AG04449 (cell line): ENCODE results near the gene MRPS12.

Experiments
- CTCF ChIA-PET: fragments of 350-600 bp; formaldehyde crosslinking; extraction: SDS; loops from one replicate; lab custom pipeline; 2021; ENCODE audit warnings: antibody characterized with exemption; lab: Yijun Ruan, JAX
- POLR2A ChIA-PET: fragments of 400-600, 350-600 bp; formaldehyde crosslinking; extraction: SDS; loops from one replicate; lab custom pipeline; 2020; ENCODE audit warnings: antibody characterized with exemption, inconsistent platforms; lab: Yijun Ruan, JAX
- DNase-seq: peaks from one replicate; pipeline ENCODE4 v3.0.0-alpha.2; 2010; ENCODE audit warnings: low read depth, low spot score
- H3K4me3 ChIP-seq: 2 replicates; pipeline ENCODE4 v1.5.1; 2011; ENCODE audit warnings: low read depth, mild to moderate bottlenecking, control low read depth, low read length
- TF ChIP-seq, protein P1 (sequence below): IDR thresholded peaks from one replicate; pipeline ENCODE4 v1.5.1; 2011; ENCODE audit warnings: mild to moderate bottlenecking, moderate library complexity, low read length, control low read depth, inconsistent platforms; ENCODE audit not compliant: insufficient read depth; ENCODE audit errors: missing control alignments

MRPS12 gene

DNA sequence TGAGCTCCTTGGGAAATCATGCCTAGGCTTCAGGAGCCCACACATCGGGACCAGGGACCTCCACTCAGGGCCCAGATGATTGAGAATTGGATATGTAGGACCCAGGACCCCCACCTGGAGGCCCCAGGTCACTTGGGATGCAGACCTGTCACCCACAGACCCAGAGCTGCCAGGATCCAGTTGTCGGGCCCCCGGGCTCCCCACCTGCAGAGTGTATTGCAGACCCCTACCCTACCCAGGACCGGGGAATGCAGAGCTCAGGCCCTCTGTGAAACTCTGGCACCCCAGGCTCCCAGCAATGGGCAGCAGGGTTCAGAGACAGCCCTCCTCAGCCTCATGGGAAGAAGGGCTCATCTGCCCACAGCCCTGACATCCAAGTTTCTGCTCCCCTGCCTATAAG, 25.1 kb upstream of the MRPS12 start:
- H3K4me3 ChIP-seq = no peak overlapping the region
- TF ChIP-seq, protein P1, sequence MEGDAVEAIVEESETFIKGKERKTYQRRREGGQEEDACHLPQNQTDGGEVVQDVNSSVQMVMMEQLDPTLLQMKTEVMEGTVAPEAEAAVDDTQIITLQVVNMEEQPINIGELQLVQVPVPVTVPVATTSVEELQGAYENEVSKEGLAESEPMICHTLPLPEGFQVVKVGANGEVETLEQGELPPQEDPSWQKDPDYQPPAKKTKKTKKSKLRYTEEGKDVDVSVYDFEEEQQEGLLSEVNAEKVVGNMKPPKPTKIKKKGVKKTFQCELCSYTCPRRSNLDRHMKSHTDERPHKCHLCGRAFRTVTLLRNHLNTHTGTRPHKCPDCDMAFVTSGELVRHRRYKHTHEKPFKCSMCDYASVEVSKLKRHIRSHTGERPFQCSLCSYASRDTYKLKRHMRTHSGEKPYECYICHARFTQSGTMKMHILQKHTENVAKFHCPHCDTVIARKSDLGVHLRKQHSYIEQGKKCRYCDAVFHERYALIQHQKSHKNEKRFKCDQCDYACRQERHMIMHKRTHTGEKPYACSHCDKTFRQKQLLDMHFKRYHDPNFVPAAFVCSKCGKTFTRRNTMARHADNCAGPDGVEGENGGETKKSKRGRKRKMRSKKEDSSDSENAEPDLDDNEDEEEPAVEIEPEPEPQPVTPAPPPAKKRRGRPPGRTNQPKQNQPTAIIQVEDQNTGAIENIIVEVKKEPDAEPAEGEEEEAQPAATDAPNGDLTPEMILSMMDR = no peak
- ChIA-PET CTCF (interaction anchor here (0.9 to 2.2 kb wide), 2 partner anchors 18 to 25 kb away, joined by 3 to 6 read pairs; partner anchors contain the start of genes MRPS12 and SARS2), POLR2A (no interaction called here)
- DNase-seq = no peak

DNA sequence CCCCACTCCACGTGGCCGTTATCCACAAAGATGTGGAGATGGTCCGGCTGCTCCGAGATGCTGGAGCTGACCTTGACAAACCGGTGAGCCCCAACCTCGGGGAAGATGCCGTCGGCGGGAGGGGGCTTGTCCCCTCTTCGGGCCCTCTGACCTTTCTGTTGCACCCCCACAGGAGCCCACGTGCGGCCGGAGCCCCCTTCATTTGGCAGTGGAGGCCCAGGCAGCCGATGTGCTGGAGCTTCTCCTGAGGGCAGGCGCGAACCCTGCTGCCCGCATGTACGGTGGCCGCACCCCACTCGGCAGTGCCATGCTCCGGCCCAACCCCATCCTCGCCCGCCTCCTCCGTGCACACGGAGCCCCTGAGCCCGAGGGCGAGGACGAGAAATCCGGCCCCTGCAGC, 23.5 kb upstream of the MRPS12 start:
- TF ChIP-seq, protein P1 = no peak
- no peak overlapping the region for H3K4me3 ChIP-seq
- ChIA-PET CTCF (interaction anchor here (1.2 to 2.2 kb wide), 2 partner anchors 20 to 272 kb away, joined by 3 to 6 read pairs; no protein-coding TSS in a partner anchor), POLR2A (no interaction called here)
- no peak for DNase-seq

DNA sequence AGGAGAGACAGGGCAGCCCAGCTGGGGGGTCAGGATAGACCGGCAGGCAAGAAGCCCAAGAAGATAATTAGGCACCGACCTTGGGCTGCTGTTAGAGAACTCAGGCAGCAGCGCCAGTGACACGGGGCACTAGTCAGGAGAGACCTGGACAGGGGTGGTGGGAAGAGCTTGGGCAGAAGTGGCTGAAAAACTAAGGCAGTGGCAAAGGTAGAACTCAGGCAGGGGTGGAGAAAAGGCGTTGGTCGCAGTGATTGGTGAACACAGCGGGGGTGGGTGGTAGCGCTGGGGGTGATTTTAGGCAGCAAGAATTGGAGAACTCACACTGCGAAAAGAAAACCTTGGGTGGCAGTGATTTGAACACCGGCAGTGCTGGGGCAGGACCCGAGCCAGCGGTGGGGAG, 23.1 kb upstream of the MRPS12 start:
- ChIA-PET POLR2A (no interaction called here), CTCF (interaction anchor here (1.2 kb wide), 1 partner anchor 273 kb away, joined by 3 read pairs; no protein-coding TSS in a partner anchor)
- H3K4me3 ChIP-seq = no peak overlapping the region
- DNase-seq = no peak
- TF ChIP-seq, protein P1 = no peak

DNA sequence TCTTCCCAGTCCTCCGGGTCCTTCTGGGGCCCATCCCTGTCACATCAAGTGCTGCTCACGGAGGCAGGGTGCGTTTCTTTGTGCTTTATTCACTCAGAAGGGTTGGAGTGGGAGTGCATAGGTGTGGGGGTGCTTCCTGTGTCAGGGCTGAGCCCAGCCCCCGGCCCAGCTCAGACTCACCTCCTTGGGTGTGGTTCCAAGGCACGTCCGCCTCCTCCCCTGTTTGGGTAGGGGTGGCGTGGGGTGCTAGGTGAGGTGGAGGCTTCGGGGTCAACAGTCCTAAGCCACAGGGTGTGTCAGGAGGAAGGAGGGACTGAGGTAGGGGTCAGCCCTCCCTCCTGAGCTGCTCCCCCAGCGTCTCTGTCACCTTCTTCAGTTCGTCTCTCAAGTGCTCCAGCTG, 21.8 kb upstream of the MRPS12 start:
- H3K4me3 ChIP-seq = no peak overlapping the region
- TF ChIP-seq, protein P1 = no peak
- POLR2A ChIA-PET = no interaction called here
- no peak for DNase-seq
- CTCF ChIA-PET = interaction anchor here (1.2 to 1.4 kb wide), 2 partner anchors 22 to 139 kb away, joined by 3 read pairs; no protein-coding TSS in a partner anchor

DNA sequence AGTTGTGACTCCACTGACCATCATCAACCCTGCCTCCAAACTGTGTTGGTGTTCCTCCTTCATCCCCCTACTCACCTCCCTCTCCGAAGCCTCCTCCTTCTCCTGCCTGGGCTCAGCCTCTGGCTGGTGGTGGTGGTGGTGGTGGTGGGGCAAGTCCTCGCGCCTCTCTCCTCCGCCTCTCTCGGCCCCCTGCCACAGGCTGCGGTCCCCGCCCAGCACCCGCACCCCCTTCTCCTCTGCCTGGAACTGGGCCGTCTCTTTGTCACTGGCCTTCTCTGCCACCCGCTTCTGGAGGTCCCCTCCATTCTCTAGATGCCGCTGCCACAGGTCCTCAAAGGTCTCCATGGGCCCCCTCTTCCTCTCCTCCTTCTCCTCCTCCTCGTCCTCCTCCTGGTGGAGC, 20.3 kb upstream of the MRPS12 start:
- no peak for DNase-seq
- TF ChIP-seq, protein P1 = no peak
- H3K4me3 ChIP-seq = no peak overlapping the region
- ChIA-PET CTCF (no interaction called here), POLR2A (no interaction called here)

DNA sequence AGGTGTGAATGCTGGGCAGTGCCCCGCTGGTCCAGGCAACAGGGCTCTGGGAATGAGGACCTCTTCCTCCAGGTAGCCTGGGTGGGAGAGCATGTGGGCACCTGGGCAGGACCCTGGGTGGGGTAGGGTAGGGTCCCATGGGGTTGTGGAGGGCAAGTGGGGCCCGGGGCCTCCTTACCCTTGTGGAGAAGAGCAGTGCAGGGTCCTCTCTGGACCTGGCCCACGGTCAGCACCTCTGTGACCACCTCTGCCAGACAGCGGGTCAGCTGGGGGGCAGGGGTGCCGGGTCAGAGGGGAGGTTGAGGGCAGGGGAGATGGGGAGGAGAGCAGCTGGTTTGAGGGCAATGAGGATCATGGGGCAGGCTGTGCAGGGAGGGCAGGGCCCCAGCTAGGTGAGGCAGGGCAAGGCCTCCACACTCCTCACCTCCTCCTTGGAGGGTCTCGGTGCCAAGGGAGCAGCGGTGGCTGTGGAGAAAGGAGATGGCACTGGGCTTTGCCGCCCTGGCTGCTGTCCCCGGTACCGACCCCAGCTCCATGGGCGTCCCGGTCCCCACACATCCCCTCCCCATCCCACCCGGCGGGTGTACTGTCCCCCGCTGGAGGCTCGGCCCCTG, 19.2 kb upstream of the MRPS12 start:
- ChIA-PET POLR2A (no interaction called here), CTCF (interaction anchor here (9.5 kb wide), 1 partner anchor 17 kb away, joined by 90 read pairs; the partner anchor contains the start of genes MRPS12 and SARS2)
- H3K4me3 ChIP-seq = no peak overlapping the region
- TF ChIP-seq, protein P1 = no peak
- no peak for DNase-seq
